GM18507 (cell line): ENCODE data around the gene EFNA1.
A peak's percentile ranks its signal among the peaks of the same experiment; 100 is the strongest.
"Not testable (repeated sequence)": the region's sequence is repeated elsewhere in the genome, so short reads cannot be mapped to it uniquely, and the experiment has no call there.

Experiments used
- DNase-seq: peaks from one replicate; pipeline ENCODE4 v3.0.0; 2011; ENCODE audit warnings: low read depth; ENCODE audit not compliant: insufficient read length; ENCODE audit errors: extremely low spot score
- FAIRE-seq: peaks from 2 replicates; lab custom pipeline; 2011; peaks lifted over from hg19 to GRCh38; lab: Jason Lieb, UNC

The EFNA1 gene

DNA sequence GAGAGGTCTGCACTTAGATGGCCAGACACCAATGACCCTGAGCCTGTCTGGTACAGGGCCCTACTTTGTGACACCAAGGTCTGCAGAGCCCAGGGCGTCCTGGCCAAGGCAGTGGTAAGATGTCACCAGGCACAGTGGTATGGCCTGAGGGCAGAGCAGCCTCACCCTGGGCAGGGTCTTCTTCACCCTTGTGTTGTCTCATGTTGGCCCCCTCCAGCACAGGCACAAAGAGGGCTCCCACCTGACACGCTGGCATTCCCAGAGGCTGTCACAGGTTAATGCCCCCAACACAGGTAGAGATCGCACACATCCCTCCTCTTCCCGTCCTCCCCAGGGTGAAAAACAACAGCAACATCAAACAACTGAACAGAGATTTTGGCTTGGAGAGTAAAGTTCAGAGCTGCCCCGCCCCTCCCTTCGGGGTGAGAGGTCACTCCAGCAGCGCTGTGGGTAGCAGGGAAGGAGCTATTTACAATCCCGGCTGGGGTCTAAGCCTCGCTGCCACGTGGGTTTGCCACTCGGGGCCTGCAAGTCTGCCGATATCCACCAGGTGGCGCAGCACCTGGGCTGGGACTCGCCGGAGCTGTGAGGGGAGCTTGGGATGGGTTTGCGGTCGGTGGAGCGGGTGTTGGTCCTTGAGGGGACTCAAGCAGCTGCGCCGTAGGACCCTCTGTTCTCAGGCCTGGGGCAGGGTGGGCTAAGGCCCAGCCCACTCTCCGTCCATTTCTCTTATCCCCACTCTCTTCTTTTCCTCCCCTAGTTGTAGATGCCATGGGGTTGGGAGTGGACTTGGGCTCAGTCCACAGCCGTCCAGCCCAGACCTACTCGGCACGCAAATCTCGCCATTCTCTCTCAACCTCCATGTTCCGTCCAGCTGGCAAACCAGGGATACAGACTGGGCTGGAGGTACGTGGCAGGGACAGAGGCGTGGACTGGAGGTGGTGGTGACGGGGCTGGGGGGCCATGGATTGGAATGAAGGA is 36.3 kb upstream of the EFNA1 start:
- peak; percentile 85 for FAIRE-seq
- peak; percentile 51 for DNase-seq

DNA sequence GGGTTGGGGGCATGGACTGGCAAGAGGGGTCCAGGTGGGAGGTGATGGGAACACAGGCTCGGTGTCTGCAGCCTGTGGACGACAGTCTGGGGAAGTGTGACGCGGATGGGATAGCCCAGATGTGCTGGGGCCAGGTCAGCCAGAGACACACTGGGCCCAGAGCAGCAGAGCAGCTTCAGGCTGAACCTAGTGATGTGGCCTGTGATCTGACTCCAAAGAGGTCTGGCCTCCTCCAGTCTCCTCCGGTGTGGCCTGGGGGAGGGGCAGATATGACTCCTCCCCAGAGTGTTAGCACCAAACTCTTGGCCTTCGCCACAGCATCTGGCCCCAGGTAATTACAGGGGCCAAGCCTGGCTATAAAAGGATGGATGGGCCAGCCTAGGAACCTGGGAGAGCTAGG is 35.5 kb upstream of the EFNA1 start:
- FAIRE-seq (no peak), DNase-seq (no peak)

DNA sequence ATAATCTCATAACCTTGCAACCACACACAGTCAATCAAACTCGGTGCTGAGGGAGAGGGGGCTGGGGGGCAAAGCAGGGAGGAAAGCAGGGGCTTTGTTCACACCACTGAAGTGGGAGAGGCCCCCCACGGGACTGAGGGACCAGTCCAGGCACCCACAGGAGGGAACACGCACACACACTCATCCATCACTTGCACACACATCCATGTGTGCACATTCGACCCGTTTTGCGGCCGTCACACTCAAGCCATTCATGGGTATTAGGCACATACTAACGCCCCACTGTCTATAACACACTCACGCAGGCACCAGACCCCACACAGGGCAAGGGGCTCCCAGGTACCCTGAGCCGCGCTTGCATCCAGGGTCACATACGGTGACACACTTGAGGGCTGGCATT is 35.0 kb upstream of the EFNA1 start:
- DNase-seq = no peak
- FAIRE-seq = no peak

DNA sequence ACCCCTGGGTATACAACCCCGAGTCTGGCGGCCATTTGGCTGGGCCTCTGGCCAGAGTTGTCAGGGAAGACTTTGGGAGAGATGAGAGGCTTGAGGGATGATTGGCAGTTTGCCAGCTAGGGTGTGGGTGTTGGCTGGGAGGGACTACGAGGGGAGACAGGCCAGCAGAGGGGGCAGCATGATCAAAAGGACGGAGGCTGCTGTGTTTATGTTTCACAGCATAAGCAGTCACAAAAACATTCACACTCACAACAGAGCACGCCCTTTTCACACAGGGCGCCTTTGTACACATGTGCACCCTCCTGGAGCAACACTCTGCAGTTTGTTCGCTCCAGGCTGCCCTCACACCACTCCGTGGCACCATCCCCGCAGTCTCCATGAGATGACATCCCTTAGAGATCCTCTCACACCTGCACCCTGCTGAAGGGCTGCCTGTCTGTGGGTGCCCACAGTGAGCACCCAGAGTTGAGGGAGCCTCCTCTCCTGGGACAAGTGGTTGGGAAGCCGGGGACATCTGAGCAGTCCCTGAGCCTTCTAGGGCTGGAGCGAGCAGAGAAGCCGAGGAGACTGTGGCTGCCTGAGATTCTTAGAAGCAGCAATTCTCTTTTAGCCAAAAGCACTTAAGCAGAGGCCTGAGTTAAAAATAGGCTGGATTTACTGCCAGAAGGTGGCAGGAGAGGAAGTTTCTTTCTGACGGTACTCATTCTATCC is 33.6 kb upstream of the EFNA1 start:
- FAIRE-seq (no peak), DNase-seq (no peak)

DNA sequence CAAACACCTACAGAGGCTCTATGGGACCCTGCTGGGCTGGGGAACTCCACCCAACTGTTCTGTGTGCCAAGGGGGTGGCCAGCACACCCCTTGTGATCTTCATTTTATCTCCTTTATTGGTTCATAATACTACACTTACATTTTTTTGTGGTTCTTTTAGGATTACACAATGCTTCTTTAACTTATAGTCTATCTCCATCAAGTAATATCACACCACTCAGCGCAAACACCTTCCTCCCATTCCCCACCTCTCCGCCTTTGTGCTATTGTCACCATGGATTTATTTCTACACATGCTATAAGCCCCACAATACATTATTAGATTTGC is 33.1 kb upstream of the EFNA1 start:
- FAIRE-seq (no peak), DNase-seq (no peak)

DNA sequence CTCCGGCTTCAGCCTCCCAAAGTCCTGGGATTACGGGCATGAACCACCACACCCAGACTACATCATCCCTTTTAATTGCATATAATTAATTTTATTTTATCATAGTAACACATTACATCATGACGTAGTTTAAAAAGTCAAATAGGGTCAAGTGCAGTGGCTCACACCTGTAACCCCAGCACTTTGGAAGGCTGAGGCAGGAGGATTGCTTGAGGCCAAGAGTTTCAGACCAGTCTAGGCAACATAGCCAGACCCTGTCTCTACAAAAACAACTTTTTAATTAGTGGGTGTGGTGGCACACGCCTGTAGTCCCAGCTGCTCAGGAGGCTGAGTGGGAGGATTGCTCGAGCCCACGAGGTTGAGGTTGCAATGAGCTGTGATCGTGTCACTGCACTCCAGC is 28.3 kb upstream of the EFNA1 start:
- no peak for FAIRE-seq

DNA sequence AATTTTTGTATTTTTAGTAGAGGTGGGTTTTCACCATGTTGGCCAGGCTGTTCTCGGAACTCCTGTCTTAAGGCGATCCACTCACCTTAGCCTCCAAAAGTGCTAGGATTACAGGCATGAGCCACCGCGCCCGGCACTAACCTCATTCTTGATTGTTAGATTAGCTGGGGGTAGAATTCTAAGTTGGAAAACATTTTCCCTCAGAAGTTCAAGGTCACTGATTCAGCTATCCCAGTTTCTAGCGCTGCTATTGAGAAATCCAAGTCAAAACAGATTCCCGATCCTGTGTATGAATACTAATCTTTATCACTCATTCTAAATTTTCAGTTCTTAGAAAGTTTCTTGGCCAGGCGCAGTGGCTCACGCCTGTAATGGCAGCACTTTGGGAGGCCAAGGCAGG is 24.4 kb upstream of the EFNA1 start:
- FAIRE-seq (no peak), DNase-seq (no peak)

More for the DNA sequence above, 28.3 kb upstream of the EFNA1 start:
- no peak for DNase-seq

DNA sequence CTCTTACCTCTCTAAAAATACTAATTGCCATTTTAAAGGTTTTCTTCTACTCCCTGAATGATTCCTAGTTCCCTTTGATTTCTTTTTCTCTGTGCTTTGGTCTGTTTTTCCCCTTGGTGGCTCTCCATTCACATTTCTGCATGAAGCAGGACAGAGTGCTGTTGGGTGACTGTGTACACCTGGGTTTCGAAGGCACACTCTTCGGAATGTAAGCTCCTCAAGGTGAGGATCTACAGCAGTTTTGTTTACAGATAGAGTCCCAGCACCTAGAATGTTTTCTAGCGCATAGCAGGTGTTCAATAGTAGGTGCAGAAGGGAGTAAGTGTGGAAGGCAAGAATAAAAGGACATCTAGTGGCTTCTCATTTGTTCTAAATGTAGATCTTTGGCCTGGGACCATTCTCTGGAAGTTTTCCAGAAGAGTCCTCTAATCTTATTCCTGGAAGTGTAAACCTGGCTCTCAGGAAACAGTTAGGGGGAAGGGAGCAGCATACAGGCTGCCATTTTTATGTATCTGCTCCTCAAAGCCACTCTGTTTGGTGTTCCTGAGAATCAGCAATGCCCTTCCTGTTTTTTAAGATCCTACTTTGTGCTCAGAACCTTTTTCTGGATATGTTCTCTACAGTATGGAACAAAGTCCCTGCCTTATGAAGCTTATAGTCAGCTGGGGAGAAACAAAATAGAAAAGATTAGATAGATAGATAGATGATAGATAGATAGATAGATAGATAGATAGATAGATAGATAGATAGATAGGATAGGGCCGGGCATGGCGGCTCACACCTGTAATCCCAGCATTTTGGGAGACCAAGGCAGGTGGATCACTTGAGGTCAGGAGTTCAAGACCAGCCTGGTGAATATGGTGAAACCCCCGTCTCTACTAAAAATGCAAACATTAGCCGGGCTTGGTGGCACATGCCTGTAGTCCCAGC is 22.8 kb upstream of the EFNA1 start:
- no peak for DNase-seq
- FAIRE-seq = no peak

DNA sequence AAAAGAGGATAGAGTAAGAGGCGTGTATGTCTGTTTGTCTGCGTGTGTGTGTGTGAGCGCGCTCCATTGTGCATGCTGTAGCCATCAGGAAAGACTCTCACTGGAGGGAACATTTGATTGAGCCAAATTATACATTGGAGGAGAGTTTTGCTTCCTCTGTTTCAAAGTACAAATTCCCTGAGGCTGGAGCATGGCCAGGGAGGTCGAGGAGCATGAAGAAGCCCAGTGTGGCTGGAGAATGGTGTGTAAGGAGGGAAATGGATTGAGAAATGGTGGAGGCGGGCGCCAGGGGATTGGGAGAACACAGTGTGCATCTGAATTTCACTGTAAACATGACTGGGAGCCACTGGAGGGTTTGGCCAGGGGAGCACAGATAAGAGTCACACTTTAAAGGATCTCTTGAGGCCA is 22.1 kb upstream of the EFNA1 start:
- DNase-seq = no peak
- no peak for FAIRE-seq

DNA sequence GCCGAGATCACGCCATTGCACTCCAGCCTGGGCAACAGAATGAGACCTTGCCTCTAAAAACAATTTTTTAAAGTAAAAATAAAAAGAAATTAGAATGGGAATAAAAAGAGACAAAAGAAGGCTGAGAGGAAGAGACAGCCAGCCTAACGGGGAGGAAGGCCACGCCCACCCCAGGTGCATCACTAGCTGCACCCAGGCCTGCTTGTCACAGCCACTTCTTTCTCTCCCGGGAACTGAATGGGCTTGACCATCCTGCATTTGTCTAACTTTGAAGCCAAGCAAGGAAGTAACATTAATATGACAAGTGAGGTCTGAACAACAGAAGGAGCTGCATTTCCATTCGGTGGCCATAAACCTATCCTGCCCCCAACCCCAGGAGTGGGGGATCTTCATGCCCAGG is 20.8 kb upstream of the EFNA1 start:
- no peak for FAIRE-seq
- no peak for DNase-seq

DNA sequence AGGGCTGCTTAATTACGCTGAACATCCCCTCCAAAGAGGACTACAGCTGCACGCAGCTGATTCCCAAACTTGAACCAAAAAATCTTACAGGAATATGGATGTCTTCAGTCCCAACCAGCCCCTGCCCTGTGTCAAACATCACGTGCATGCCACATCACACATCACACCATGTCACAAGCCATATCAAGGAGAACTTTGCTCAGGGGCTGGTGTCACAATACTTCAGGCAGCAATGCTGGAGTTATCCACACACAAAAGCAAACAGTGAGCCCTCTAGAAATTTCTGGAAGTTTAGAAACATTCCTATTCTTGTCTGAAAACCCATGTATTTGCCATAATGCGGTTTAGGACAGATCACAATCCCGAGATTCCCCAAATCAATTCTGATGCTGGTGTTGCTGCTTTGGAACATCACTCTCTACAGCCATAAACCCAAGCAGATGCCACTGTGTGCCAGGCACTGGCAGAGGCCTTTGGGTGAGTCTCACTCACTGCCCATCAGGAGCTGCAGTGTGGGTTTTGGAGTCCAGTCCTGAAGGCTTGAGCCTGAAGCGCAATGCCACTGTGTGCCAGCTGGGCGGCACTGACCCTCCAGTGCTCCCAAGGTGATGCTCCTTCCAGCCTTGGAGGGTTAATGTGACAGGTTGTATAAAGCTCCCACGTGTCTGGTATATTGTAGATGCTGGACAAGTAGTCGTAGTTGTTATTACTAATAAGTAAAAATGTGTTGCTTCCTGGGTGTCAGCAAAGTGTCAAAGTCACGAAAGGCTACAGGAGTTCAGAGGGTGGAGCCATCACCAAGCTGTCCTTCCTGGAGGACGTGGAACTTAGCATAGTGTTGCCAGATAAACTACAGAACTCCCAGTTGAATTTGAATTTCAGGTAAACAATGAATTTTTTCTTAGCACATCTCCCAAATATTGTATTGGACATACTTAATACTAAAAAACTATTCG is 20.1 kb upstream of the EFNA1 start:
- FAIRE-seq = no peak
- DNase-seq = no peak

DNA sequence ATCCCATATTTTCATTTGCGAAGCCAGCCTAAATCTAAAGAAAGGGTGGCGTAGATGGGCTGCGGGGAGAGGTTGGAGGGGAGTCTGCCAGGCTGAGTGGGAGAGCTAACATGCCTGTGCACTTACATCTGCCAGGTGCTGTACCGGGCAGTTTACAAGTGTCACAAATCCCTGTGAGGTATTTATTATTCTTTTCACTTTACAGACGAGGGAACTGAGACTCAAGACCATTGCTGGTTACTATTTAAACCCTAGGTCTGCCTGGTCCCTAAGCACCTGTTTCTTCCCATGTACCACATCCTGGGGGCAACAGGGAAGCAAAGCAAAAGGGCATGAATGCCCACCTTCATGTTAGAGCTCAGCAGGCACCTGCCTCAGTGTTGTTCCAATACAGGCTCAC is 19.4 kb upstream of the EFNA1 start:
- DNase-seq = no peak
- FAIRE-seq = no peak

DNA sequence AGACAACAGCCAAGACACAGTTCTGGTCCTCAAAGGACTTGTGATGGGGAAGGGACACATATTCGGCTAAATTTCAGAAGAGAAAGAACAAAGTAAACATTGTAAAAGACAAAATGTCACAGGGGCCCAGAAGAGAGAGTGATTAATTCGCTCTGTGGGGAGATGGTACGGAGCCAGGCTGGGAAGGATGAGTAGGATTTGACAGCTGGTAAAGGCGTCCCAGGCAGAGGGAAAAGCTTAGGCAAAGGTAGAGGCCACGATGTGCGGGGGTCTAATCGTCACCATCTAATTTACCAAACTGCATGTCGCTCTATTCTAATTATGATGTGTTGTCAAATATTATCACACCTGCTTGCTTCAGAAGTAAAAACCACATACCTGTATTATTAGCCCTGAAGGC is 17.3 kb upstream of the EFNA1 start:
- FAIRE-seq (no peak), DNase-seq (no peak)

DNA sequence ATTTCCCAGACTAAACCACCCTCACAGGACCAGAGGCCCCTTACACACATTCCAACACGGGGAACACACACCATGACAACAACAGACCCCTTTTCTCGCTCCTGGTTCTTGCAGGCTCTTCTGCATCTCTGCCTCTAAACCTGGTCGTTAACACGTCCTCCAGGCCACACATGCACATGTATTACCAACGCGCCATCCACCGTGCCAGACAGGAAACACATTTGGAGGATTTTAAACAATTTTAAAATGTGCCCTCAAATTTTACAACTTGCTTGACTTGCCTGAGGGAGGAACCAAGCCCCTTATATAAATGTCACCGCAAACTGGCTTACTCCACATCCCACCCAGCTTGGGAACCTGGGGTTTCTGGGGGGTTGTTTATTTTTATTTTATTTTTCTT is 16.9 kb upstream of the EFNA1 start:
- no peak for FAIRE-seq
- DNase-seq = no peak

DNA sequence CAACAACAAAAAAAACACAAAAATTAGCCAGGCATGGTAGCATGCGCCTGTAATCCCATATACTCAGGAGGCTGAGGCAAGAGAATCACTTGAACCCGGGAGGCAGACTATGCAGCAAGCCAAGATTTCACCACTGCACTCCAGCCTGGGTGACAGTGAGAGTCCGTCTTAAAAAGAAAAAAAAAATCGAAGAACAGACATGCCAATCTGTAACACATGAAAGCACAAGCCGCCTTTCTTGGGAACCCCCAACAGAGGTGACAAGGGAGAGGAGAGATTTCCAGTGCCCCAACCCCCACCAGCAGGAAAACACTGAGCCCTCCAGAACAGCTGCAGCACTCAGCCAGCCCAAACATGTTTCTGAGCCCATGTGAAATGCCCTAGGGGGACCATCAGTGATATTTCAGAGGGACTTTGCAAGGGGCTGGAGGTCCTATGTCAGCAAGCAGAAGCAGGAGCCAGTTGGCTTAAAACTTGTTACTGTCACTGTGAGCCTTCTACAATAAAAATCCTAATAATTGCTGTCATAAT is 14.2 kb upstream of the EFNA1 start:
- no peak for DNase-seq
- FAIRE-seq = no peak

DNA sequence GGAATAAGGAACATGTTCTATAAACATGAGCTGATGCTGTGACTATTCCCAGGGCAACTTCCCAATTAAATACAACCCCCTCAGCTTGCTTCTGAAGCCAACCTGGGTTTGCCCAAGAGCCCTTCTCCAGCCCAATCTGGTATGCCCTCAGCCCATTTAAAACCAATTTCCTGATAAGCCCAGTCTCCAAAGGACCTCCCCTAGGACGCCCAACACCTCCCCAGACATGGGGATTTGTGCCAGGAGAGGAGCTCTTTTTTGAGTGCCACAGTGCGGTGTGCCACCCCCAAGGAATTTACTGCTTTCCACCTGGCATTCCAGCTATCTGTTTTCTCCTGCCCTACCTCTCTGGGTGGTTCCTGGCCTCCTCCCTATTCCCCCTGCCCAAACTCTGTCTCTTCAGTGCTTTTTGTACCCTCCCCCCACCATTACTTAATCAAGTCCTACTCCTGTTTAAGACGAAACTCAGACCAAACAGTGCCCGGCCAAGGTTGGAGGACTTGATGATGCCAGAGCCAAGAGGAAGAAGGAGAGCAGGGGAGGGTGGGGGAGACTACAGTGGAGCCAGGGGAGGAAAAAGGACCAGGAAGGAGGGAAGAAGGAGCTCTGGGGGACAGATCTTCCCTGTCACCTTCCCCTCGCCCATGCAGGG is 11.4 kb upstream of the EFNA1 start:
- FAIRE-seq (no peak), DNase-seq (no peak)

DNA sequence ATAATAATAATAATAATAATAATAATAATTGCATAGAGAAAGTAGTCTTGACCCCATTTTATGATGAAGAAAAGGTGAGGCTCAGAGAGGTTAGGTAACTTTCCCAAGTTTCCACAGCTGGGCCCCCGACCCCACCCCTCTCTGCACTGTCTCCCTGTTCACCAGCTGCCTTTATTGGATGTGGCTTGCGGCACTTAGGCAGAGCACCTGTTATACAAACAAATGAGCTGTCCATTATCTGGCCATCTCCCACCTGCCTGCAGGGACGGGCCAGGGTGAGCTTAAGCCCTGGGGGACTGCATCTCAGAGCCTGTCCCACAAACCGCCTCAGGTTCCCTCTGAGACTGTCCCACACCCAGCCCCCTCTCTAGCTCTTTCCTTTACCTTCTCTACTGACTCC is 10.1 kb upstream of the EFNA1 start:
- FAIRE-seq = no peak

DNA sequence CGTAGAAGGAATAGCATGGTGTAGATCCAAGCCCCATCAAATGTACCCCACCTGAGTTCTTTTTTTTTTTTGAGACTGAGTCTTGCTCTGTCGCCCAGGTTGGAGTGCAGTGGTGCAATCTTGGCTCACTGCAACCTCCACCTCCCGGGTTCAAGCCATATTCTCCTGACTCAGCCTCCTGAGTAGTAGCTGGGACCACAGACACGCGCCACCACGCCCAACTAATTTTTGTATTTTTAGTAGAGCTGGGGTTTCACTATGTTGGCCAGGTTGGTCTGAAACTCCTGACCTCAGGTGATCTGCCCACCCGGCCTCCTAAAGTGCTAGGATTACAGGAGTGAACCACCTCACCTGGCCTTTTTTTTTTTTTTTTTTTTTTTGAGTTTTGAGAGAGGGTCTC is 9.6 kb upstream of the EFNA1 start:
- DNase-seq, FAIRE-seq: not testable (repeated sequence)

More for the DNA sequence above, 10.1 kb upstream of the EFNA1 start:
- no peak for DNase-seq
